DOHH2 (cell line): ENCODE data around the gene MIS18A.

Experiments
- H3F3A ChIP-seq: fragments of 200-600 bp; sonication (generic), shearing (Covaris generic); 2 replicates; pipeline ENCODE4 v1.6.0; 2016; ENCODE audit warnings: antibody characterized with exemption, mild to moderate bottlenecking; ENCODE audit not compliant: control insufficient read depth, insufficient read depth
- H3K27ac ChIP-seq: fragments of 200-600 bp; sonication (generic); 2 replicates; pipeline ENCODE4 v1.5.1; 2014; ENCODE audit warnings: low read depth, mild to moderate bottlenecking, low read length, moderate library complexity
- H3K27me3 ChIP-seq: fragments of 200-600 bp; sonication (generic); 2 replicates; pipeline ENCODE4 v1.6.1; 2014; ENCODE audit warnings: mild to moderate bottlenecking, low read length, mixed read lengths; ENCODE audit not compliant: control insufficient read depth
- H3K36me3 ChIP-seq: fragments of 200-600 bp; sonication (generic); 2 replicates; pipeline ENCODE4 v1.6.1; 2014; ENCODE audit warnings: mild to moderate bottlenecking, low read length, moderate library complexity, mixed read lengths; ENCODE audit not compliant: control insufficient read depth
- H3K4me1 ChIP-seq: fragments of 200-600 bp; sonication (generic); 2 replicates; pipeline ENCODE4 v1.6.1; 2014; ENCODE audit warnings: mild to moderate bottlenecking, low read length, mixed read lengths; ENCODE audit not compliant: control insufficient read depth
- H3K4me2 ChIP-seq: fragments of 200-600 bp; sonication (generic); 2 replicates; pipeline ENCODE4 v1.6.0; 2014; ENCODE audit warnings: mild to moderate bottlenecking, low read length, moderate library complexity
- H3K4me3 ChIP-seq: fragments of 200-600 bp; sonication (generic); 2 replicates; pipeline ENCODE4 v1.5.1; 2014; ENCODE audit warnings: mild to moderate bottlenecking, low read length, mixed read lengths
- H3K79me2 ChIP-seq: fragments of 200-600 bp; sonication (generic); 2 replicates; pipeline ENCODE4 v1.6.1; 2014; ENCODE audit warnings: mild to moderate bottlenecking, low read length, mixed read lengths; ENCODE audit not compliant: control insufficient read depth
- H3K9me2 ChIP-seq: fragments of 200-600 bp; sonication (generic); replicated peaks from 2 replicates; pipeline ENCODE4 v1.6.1; 2014; ENCODE audit warnings: mild to moderate bottlenecking, low read length, mixed read lengths; ENCODE audit not compliant: control insufficient read depth
- H3K9me3 ChIP-seq: fragments of 200-600 bp; sonication (generic); 2 replicates; pipeline ENCODE4 v1.6.1; 2014; ENCODE audit warnings: antibody characterized with exemption, low read length, mixed read lengths; ENCODE audit not compliant: control insufficient read depth, insufficient read depth
- H4K20me1 ChIP-seq: fragments of 200-600 bp; sonication (generic); 2 replicates; pipeline ENCODE4 v1.6.0; 2014; ENCODE audit warnings: low read depth, mild to moderate bottlenecking, antibody characterized with exemption, low read length, moderate library complexity; ENCODE audit not compliant: control insufficient read depth, insufficient read depth
- CTCF ChIP-seq: fragments of 200-600 bp; sonication (generic); IDR thresholded peaks from one replicate; pipeline ENCODE4 v1.5.1; 2014; ENCODE audit warnings: antibody characterized with exemption, mild to moderate bottlenecking, low read depth, low read length; ENCODE audit not compliant: poor library complexity, severe bottlenecking
- EZH2phosphoT487 ChIP-seq: fragments of 200-600 bp; sonication (generic); IDR thresholded peaks from 2 replicates; pipeline ENCODE4 v1.6.1; 2017; ENCODE audit warnings: borderline replicate concordance, mild to moderate bottlenecking, antibody characterized with exemption, low read length, moderate library complexity, mixed read lengths

Gene MIS18A

DNA sequence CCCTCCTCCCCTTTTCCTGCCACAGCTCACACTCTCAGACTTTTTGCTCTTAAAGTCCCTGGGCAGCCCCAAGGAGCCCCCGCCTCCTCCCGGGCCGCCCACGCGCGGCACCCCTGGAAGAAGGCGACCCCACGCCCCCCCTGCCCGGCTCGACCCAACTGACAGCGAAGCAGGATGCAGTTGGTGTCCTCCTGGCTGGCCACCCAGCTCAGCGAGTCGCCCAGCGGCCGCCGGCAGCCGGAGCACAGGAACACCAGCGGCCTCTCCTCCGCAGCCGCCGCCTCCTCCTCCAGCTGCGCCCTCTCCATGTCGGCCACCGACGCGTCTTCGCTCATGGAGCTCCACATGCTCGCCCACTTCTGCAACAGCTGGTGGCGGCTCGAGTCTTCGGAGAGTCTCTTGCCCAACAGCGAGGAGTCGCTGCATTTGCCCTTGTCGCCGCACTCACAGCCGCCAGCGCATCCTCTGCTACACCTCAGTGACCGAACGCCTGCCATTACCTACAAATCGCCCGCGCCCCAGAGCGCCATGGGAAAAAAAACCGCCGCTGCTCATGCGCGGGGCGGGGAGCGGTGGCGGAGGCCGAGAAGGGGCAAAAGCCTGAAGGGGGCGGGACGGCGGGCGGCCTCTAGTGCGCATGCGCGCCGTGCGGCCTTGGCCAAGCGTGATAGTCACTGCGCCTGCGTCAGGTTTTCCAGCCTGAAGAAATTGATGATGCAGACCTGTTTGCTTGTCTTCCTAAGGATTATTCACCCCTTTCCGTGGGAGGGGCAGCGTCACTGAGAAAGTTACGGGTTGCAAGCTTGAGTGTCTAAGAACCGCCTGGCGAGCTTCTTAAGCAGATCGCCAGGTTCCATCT, at the start of gene MIS18A:
MIS18A (minus strand) TSS at position 532 of the 859 bp plus-strand sequence; CDS start at position 497, 35 bp downstream.
- peak within 1 kb of the TSS; percentile 49 for H3K27ac ChIP-seq
- no peaks in the 10 kb centered on the region; the same call in 1 of the 2 replicates for H3F3A ChIP-seq
- peak within 1 kb of the TSS; percentile 92 for H3K4me2 ChIP-seq
- H3K9me3 ChIP-seq = no peaks in the 10 kb centered on the region
- peak within 1 kb of the TSS; percentile 80 for H3K4me3 ChIP-seq
- H3K4me1 ChIP-seq = peaks cover 18% of the 10 kb centered on the region
- peaks cover 45% of the 10 kb centered on the region for H3K79me2 ChIP-seq
- TF ChIP-seq CTCF = peak; percentile 13
- no peak for TF ChIP-seq EZH2phosphoT487
- no peaks in the 10 kb centered on the region for H3K9me2 ChIP-seq
- no peaks in the 10 kb centered on the region for H4K20me1 ChIP-seq
- no peaks in the 10 kb centered on the region for H3K27me3 ChIP-seq
- peaks cover 17% of the 10 kb centered on the region for H3K36me3 ChIP-seq

DNA sequence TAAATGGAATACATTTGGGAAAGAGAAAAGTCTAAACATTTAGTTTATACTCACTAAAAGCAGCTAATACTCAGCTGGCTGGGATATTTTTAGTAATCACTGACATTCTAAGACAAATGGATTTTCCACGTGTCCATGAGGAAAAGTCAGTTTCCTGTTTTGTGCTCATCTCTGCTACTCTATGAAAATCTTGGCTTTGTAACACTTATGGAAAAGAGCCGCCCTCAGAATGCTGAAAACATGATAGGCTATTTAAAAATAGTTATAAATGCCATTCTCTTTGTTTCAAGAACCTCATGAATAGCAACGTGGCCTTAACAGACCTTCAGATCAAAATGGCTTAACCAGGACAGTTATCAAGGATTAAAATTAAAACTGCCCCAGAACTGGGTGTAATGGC, 49.7 kb upstream of the MIS18A start:
- H3K79me2 ChIP-seq = no peaks in the 10 kb centered on the region
- no peaks in the 10 kb centered on the region for H3K27me3 ChIP-seq
- no peaks in the 10 kb centered on the region for H3F3A ChIP-seq
- H4K20me1 ChIP-seq = no peaks in the 10 kb centered on the region
- H3K4me3 ChIP-seq = no peak overlapping the region
- H3K4me2 ChIP-seq = no peak overlapping the region
- no peak overlapping the region for H3K27ac ChIP-seq
- no peak for TF ChIP-seq CTCF
- TF ChIP-seq EZH2phosphoT487 = no peak
- H3K9me3 ChIP-seq = 0 out of 2 replicates have a peak, but pooled peaks cover 6% of the 10 kb centered on the region
- peaks cover 98% of the 10 kb centered on the region for H3K36me3 ChIP-seq
- H3K9me2 ChIP-seq = no peaks in the 10 kb centered on the region
- H3K4me1 ChIP-seq = peaks cover 15% of the 10 kb centered on the region

DNA sequence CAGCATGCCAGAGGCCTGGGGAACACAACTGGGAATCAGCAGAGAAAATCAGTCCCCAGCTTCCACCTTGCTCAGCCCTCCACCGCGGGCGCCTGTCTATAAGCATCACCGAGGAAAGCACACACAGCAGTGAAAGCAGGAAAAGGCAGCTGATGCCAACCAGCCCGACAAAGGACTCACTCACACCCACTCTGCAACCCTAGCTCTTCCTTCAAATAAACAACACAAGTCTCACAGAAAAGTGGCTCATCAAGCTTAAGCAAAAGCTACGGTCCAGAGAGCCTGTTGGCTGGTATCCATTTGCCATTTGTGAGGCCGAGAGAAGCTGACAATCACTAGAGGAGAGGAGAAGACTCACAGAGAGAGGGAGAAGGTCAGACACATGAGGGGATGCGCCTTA, 46.9 kb upstream of the MIS18A start:
- TF ChIP-seq EZH2phosphoT487 (no peak), CTCF (no peak)
- Histone ChIP-seq H3K27me3 (no peaks in the 10 kb centered on the region), H3K79me2 (no peaks in the 10 kb centered on the region), H3K4me2 (no peak overlapping the region), H3F3A (no peaks in the 10 kb centered on the region), H3K4me3 (no peak overlapping the region), H3K9me3 (no peaks in the 10 kb centered on the region), H4K20me1 (no peaks in the 10 kb centered on the region), H3K27ac (no peak overlapping the region), H3K9me2 (no peaks in the 10 kb centered on the region), H3K4me1 (no peaks in the 10 kb centered on the region), H3K36me3 (peaks cover 95% of the 10 kb centered on the region)
